WTC11 (cell line): ENCODE data around the gene ST8SIA1. TPM values are rescaled to one million over a fixed set of nuclear protein-coding genes. Genes with fewer than 3 reads are reported as not detected.

Source experiments
- ATAC-seq: fragments of 200-7000 bp; cut with Tn5 transposase; 2 replicates; pipeline ENCODE4 v1.10.0; 2021; ENCODE audit warnings: mild to moderate bottlenecking, moderate library complexity
- CTCF ChIA-PET: fragments of 300-600 bp; sonication (Branson Sonifier 250); formaldehyde crosslinking; loops from one replicate; lab custom pipeline; 2021; ENCODE audit warnings: antibody characterized with exemption; lab: Charles Lee
- POLR2A ChIA-PET: fragments of 350-600 bp; sonication (Branson Sonifier 250); formaldehyde crosslinking; loops from one replicate; lab custom pipeline; 2021; ENCODE audit warnings: antibody characterized with exemption; lab: Charles Lee
- DNase-seq: peaks from one replicate; pipeline ENCODE4 v3.0.0; 2021; ENCODE audit warnings: low spot score
- H3K27ac Mint-ChIP-seq: 2 replicates; pipeline ENCODE4 v1.8.0; 2021; ENCODE audit warnings: mixed read lengths
- H3K27me3 Mint-ChIP-seq: 2 replicates; pipeline ENCODE4 v1.8.0; 2021; ENCODE audit warnings: low read depth, mild to moderate bottlenecking, moderate library complexity, mixed read lengths
- H3K36me3 Mint-ChIP-seq: 2 replicates; pipeline ENCODE4 v1.8.0; 2021; ENCODE audit warnings: mixed read lengths
- H3K4me1 Mint-ChIP-seq: 2 replicates; pipeline ENCODE4 v1.8.0; 2022; ENCODE audit warnings: mixed read lengths
- H3K4me3 Mint-ChIP-seq: 2 replicates; pipeline ENCODE4 v1.8.0; 2021; ENCODE audit warnings: mild to moderate bottlenecking, moderate library complexity, mixed read lengths
- H3K9me3 Mint-ChIP-seq: 2 replicates; pipeline ENCODE4 v1.8.0; 2021; ENCODE audit warnings: mixed read lengths
- E2F4 ChIP-seq: sonication (generic); formaldehyde crosslinking; IDR thresholded peaks from 2 replicates; pipeline ENCODE4 v1.8.1; 2022; ENCODE audit warnings: low read depth, mild to moderate bottlenecking, moderate library complexity, missing genetic modification reagents, borderline replicate concordance
- ELF4 ChIP-seq: sonication (generic); formaldehyde crosslinking; IDR thresholded peaks from 2 replicates; pipeline ENCODE4 v1.8.1; 2022; ENCODE audit warnings: low read depth, mild to moderate bottlenecking, moderate library complexity, missing genetic modification reagents
- ESRRA ChIP-seq: sonication (generic); formaldehyde crosslinking; IDR thresholded peaks from 2 replicates; pipeline ENCODE4 v1.8.1; 2022; ENCODE audit warnings: mild to moderate bottlenecking, missing genetic modification reagents, borderline replicate concordance
- FOXJ3 ChIP-seq: sonication (generic); formaldehyde crosslinking; IDR thresholded peaks from 2 replicates; pipeline ENCODE4 v1.9.0; 2021; ENCODE audit warnings: missing genetic modification reagents, mild to moderate bottlenecking, borderline replicate concordance
- GRHL2 ChIP-seq: fragments of 250-450 bp; sonication (Bioruptor Pico); IDR thresholded peaks from 2 replicates; pipeline ENCODE4 v1.8.0; 2022; ENCODE audit warnings: mild to moderate bottlenecking, moderate library complexity; ENCODE audit not compliant: insufficient replicate concordance, severe bottlenecking
- IRF1 ChIP-seq: sonication (generic); formaldehyde crosslinking; IDR thresholded peaks from 2 replicates; pipeline ENCODE4 v1.8.0; 2023; ENCODE audit warnings: missing genetic modification reagents
- NFE2L1 ChIP-seq: sonication (generic); formaldehyde crosslinking; IDR thresholded peaks from 2 replicates; pipeline ENCODE4 v1.8.1; 2023; ENCODE audit warnings: missing genetic modification reagents
- NFYB ChIP-seq: sonication (generic); formaldehyde crosslinking; conservative IDR thresholded peaks from 2 replicates; pipeline ENCODE4 v1.8.0; 2022; ENCODE audit warnings: low read depth, missing genetic modification reagents
- TEAD4 ChIP-seq: sonication (generic); formaldehyde crosslinking; IDR thresholded peaks from 2 replicates; pipeline ENCODE4 v1.8.0; 2022; ENCODE audit warnings: mild to moderate bottlenecking, missing genetic modification reagents
- USF1 ChIP-seq: sonication (generic); formaldehyde crosslinking; IDR thresholded peaks from 2 replicates; pipeline ENCODE4 v1.8.0; 2022; ENCODE audit warnings: mild to moderate bottlenecking, missing genetic modification reagents
- USF2 ChIP-seq: sonication (generic); formaldehyde crosslinking; IDR thresholded peaks from 2 replicates; pipeline ENCODE4 v1.8.1; 2023; ENCODE audit warnings: mild to moderate bottlenecking, missing genetic modification reagents, moderate library complexity
- ZNF396 ChIP-seq: fragments of 250-450 bp; sonication (Bioruptor Pico); IDR thresholded peaks from 2 replicates; pipeline ENCODE4 v1.8.0; 2021; ENCODE audit warnings: mild to moderate bottlenecking, moderate library complexity, borderline replicate concordance
- ZNF423 ChIP-seq: fragments of 250-450 bp; sonication (Bioruptor Pico); IDR thresholded peaks from 2 replicates; pipeline ENCODE4 v2.1.2; 2022; ENCODE audit warnings: mild to moderate bottlenecking, moderate library complexity
- ZNF671 ChIP-seq: fragments of 250-450 bp; sonication (Bioruptor Pico); IDR thresholded peaks from 2 replicates; pipeline ENCODE4 v1.8.0; 2021; ENCODE audit warnings: mild to moderate bottlenecking
- total RNA-seq: library from RNA; stranded (reverse); gene quantifications from 3 replicates; pipeline ENCODE4 v1.2.3, GENCODE V29; 2021
- TF ChIP-seq, protein P1 (sequence below): sonication (generic); formaldehyde crosslinking; IDR thresholded peaks from 2 replicates; pipeline ENCODE4 v1.8.1; 2022; ENCODE audit warnings: mild to moderate bottlenecking, missing genetic modification reagents, moderate library complexity, borderline replicate concordance
- TF ChIP-seq, protein P2 (sequence below): fragments of 250-450 bp; sonication (Bioruptor Pico); IDR thresholded peaks from 2 replicates; pipeline ENCODE4 v1.9.0; 2021; ENCODE audit warnings: mild to moderate bottlenecking
- TF ChIP-seq, protein P3 (sequence below): sonication (generic); formaldehyde crosslinking; IDR thresholded peaks from 2 replicates; pipeline ENCODE4 v1.8.0; 2022; ENCODE audit warnings: mild to moderate bottlenecking, missing genetic modification reagents
- TF ChIP-seq, protein P4 (sequence below): sonication (generic); formaldehyde crosslinking; IDR thresholded peaks from 2 replicates; pipeline ENCODE4 v1.8.0; 2023; ENCODE audit warnings: missing genetic modification reagents, mild to moderate bottlenecking, borderline replicate concordance

Gene ST8SIA1
- total RNA-seq, 1 experiment from 2014 or later = 2.3 TPM

- H3K36me3 Mint-ChIP-seq = no peaks in the 10 kb centered on the region
- ATAC-seq (no peak), DNase-seq (no peak)
- no peak overlapping the region for H3K27ac Mint-ChIP-seq
- CTCF ChIA-PET = no interaction called here
- POLR2A ChIA-PET = no interaction called here
- H3K9me3 Mint-ChIP-seq = no peaks in the 10 kb centered on the region
- peaks cover 18% of the 10 kb centered on the region for H3K4me1 Mint-ChIP-seq
- H3K4me3 Mint-ChIP-seq = no peak overlapping the region
- TF ChIP-seq, protein P1, sequence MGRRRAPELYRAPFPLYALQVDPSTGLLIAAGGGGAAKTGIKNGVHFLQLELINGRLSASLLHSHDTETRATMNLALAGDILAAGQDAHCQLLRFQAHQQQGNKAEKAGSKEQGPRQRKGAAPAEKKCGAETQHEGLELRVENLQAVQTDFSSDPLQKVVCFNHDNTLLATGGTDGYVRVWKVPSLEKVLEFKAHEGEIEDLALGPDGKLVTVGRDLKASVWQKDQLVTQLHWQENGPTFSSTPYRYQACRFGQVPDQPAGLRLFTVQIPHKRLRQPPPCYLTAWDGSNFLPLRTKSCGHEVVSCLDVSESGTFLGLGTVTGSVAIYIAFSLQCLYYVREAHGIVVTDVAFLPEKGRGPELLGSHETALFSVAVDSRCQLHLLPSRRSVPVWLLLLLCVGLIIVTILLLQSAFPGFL (CRISPR knock-in tag) = no peak
- TF ChIP-seq E2F4 (no peak), GRHL2 (no peak), ZNF396 (CRISPR knock-in tag) (no peak), FOXJ3 (CRISPR knock-in tag) (no peak), TEAD4 (no peak), IRF1 (CRISPR knock-in tag) (no peak), ESRRA (no peak), NFE2L1 (no peak), ZNF423 (CRISPR knock-in tag) (no peak), USF1 (CRISPR knock-in tag) (no peak), ELF4 (CRISPR knock-in tag) (no peak)
- TF ChIP-seq, protein P2, sequence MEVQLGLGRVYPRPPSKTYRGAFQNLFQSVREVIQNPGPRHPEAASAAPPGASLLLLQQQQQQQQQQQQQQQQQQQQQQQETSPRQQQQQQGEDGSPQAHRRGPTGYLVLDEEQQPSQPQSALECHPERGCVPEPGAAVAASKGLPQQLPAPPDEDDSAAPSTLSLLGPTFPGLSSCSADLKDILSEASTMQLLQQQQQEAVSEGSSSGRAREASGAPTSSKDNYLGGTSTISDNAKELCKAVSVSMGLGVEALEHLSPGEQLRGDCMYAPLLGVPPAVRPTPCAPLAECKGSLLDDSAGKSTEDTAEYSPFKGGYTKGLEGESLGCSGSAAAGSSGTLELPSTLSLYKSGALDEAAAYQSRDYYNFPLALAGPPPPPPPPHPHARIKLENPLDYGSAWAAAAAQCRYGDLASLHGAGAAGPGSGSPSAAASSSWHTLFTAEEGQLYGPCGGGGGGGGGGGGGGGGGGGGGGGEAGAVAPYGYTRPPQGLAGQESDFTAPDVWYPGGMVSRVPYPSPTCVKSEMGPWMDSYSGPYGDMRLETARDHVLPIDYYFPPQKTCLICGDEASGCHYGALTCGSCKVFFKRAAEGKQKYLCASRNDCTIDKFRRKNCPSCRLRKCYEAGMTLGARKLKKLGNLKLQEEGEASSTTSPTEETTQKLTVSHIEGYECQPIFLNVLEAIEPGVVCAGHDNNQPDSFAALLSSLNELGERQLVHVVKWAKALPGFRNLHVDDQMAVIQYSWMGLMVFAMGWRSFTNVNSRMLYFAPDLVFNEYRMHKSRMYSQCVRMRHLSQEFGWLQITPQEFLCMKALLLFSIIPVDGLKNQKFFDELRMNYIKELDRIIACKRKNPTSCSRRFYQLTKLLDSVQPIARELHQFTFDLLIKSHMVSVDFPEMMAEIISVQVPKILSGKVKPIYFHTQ (CRISPR knock-in tag) = no peak
- TF ChIP-seq, protein P3, sequence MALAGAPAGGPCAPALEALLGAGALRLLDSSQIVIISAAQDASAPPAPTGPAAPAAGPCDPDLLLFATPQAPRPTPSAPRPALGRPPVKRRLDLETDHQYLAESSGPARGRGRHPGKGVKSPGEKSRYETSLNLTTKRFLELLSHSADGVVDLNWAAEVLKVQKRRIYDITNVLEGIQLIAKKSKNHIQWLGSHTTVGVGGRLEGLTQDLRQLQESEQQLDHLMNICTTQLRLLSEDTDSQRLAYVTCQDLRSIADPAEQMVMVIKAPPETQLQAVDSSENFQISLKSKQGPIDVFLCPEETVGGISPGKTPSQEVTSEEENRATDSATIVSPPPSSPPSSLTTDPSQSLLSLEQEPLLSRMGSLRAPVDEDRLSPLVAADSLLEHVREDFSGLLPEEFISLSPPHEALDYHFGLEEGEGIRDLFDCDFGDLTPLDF (CRISPR knock-in tag) = no peak
- TF ChIP-seq, all 79 proteins: peak for 0
- no peaks in the 10 kb centered on the region for H3K27me3 Mint-ChIP-seq
Measured at GRCh38 chr12:22248571-22249115, 85.9 kb downstream of the ST8SIA1 start.

- no peaks in the 10 kb centered on the region for H3K27me3 Mint-ChIP-seq
Measured at GRCh38 chr12:22248121-22248520, 86.4 kb downstream of the ST8SIA1 start.

More at GRCh38 chr12:22248121-22248520, 86.4 kb downstream of the ST8SIA1 start:
- no peak for DNase-seq
- ChIA-PET POLR2A (no interaction called here), CTCF (interaction anchor here (0.7 kb wide), 1 partner anchor 87 kb away, joined by 3 read pairs; no protein-coding TSS in a partner anchor)
- H3K4me1 Mint-ChIP-seq = peaks cover 18% of the 10 kb centered on the region
- H3K36me3 Mint-ChIP-seq = no peaks in the 10 kb centered on the region
- no peak overlapping the region for H3K4me3 Mint-ChIP-seq
- TF ChIP-seq NFYB (no peak), USF2 (CRISPR knock-in tag) (no peak), ZNF671 (CRISPR knock-in tag) (no peak)
- TF ChIP-seq, protein P4, sequence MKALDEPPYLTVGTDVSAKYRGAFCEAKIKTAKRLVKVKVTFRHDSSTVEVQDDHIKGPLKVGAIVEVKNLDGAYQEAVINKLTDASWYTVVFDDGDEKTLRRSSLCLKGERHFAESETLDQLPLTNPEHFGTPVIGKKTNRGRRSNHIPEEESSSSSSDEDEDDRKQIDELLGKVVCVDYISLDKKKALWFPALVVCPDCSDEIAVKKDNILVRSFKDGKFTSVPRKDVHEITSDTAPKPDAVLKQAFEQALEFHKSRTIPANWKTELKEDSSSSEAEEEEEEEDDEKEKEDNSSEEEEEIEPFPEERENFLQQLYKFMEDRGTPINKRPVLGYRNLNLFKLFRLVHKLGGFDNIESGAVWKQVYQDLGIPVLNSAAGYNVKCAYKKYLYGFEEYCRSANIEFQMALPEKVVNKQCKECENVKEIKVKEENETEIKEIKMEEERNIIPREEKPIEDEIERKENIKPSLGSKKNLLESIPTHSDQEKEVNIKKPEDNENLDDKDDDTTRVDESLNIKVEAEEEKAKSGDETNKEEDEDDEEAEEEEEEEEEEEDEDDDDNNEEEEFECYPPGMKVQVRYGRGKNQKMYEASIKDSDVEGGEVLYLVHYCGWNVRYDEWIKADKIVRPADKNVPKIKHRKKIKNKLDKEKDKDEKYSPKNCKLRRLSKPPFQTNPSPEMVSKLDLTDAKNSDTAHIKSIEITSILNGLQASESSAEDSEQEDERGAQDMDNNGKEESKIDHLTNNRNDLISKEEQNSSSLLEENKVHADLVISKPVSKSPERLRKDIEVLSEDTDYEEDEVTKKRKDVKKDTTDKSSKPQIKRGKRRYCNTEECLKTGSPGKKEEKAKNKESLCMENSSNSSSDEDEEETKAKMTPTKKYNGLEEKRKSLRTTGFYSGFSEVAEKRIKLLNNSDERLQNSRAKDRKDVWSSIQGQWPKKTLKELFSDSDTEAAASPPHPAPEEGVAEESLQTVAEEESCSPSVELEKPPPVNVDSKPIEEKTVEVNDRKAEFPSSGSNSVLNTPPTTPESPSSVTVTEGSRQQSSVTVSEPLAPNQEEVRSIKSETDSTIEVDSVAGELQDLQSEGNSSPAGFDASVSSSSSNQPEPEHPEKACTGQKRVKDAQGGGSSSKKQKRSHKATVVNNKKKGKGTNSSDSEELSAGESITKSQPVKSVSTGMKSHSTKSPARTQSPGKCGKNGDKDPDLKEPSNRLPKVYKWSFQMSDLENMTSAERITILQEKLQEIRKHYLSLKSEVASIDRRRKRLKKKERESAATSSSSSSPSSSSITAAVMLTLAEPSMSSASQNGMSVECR (CRISPR knock-in tag) = no peak
- H3K27ac Mint-ChIP-seq = no peak overlapping the region
- no peaks in the 10 kb centered on the region for H3K9me3 Mint-ChIP-seq
- ATAC-seq = no peak
